Measurements from ENCODE around the gene DDX41. TPM values are rescaled to one million over a fixed set of nuclear protein-coding genes. Genes with fewer than 3 reads are reported as not detected.
"Not testable (repeated sequence)": the region's sequence is repeated elsewhere in the genome, so short reads cannot be mapped to it uniquely, and the experiment has no call there.

Gene DDX41
- total RNA-seq, 2 experiments from 2014 or later: 142 to 147 TPM

DNA sequence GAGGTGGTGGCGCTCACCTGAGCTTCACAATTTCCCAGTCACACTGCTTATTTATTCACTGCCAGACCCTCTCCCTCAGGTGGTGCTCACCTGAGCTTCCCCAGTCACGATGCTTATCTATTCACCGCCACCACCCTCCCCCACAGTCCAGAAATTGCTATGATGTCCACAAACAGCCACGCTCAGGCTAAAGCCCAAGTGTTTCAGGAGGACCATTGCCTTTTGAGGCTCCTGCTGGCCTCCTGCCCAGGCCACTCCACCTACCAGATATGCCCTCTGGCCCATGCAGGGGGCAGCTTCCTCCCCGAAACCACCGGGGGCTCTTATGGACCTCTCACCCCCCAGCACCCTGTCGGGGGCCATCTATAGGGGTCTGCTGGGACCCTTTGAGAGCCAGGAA lies 23.9 kb downstream of the DDX41 start:
- H3K4me1 Mint-ChIP-seq (ENCODE audit: low read depth): peaks cover 23% of the 10 kb centered on the region
- no peak for DNase-seq
- H3K9me3 Mint-ChIP-seq: no peaks in the 10 kb centered on the region
- no peak overlapping the region for H3K27ac Mint-ChIP-seq
- no peak overlapping the region for H3K4me3 Mint-ChIP-seq
- peaks cover 1% of the 10 kb centered on the region for H3K27me3 Mint-ChIP-seq (ENCODE audit: low read depth)
- intact Hi-C loops (cut with micrococcal nuclease): no loop called here
- CTCF ChIA-PET: interaction anchor here (0.6 to 3.2 kb wide), 8 partner anchors 14 to 103 kb away, joined by 3 to 14 read pairs (median 4); partner anchors contain the start of gene DDX41
- H3K36me3 Mint-ChIP-seq (ENCODE audit: low read depth): peaks cover 6% of the 10 kb centered on the region

DNA sequence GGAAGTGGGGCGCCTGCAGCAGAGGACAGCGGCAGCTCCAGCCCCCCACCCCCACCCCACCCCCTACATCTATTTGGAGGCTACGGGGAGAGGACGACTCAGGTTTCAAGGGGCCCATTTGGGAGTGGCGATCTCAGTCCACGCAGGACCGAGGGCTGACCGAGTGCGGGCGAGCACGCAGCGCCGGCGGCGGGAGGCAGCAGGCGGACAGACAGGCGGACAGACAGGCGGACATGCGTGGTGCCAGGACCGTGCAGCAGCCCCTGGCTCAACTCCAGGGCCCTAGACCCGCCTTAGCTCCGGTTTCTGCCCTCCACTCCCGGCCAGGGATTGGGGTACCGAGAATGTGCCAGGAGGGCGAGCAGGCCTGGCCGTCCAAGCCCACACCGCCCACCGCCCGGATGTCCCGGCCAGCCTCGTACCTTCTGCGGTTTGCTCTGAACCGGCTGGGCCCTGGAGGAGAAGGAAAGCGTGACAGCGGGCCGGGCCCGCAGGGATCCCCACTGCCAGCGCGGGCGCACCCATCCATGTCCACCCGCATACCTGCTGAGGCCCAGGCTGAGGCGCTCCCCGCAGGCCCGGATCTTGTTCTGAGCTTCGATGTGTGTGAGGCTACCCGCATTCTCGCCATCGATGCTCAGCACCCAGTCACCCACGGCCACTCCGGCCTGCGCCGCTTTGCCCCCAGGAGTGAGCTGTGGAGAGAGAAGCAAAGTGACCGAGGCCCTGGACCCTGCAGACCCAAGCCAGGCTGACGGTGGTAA lies 24.6 kb downstream of the DDX41 start:
- H3K27me3 Mint-ChIP-seq (ENCODE audit: low read depth): no peaks in the 10 kb centered on the region
- no peak for DNase-seq
- no peak overlapping the region for H3K27ac Mint-ChIP-seq
- H3K4me3 Mint-ChIP-seq: no peak overlapping the region
- H3K36me3 Mint-ChIP-seq (ENCODE audit: low read depth): peaks cover 6% of the 10 kb centered on the region
- H3K9me3 Mint-ChIP-seq: no peaks in the 10 kb centered on the region
- CTCF ChIA-PET: interaction anchor here (0.6 to 3.2 kb wide), 8 partner anchors 12 to 103 kb away, joined by 3 to 14 read pairs (median 4); partner anchors contain the start of gene DDX41
- peaks cover 21% of the 10 kb centered on the region for H3K4me1 Mint-ChIP-seq (ENCODE audit: low read depth)
- intact Hi-C loops (cut with micrococcal nuclease): no loop called here

- CTCF ChIA-PET: interaction anchor here (0.9 to 3.2 kb wide), 2 partner anchors 12 to 88 kb away, joined by 3 to 14 read pairs; no protein-coding TSS in a partner anchor
- Mint-ChIP-seq H3K4me1 (ENCODE audit: low read depth) (peaks cover 21% of the 10 kb centered on the region), H3K27ac (no peak overlapping the region), H3K27me3 (ENCODE audit: low read depth) (no peaks in the 10 kb centered on the region), H3K9me3 (no peaks in the 10 kb centered on the region), H3K4me3 (no peak overlapping the region), H3K36me3 (ENCODE audit: low read depth) (peaks cover 6% of the 10 kb centered on the region)
- intact Hi-C loops (cut with micrococcal nuclease): no loop called here
- DNase-seq: no peak
Measured at GRCh38 chr5:177491429-177491945, 25.3 kb downstream of the DDX41 start.

DNA sequence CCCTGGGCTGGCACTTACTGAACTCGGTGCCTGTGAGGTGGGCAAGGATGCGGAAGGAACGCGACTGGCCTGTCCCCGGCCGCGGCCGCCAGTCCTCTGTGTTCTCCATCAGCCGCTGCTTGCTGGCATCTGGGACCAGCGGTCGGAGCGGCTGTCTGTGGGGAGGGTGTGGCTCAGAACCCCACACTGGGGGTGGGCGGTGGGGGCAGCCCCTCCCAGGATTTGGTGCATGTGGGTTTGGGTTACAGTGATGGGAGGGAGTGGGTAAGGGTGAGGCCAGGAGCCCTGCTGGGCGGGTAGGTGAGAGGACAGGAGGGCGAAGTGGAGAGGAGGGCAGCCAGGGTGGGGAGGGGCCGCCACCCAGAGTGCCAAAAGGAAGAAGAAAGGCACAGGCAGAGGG lies 25.8 kb downstream of the DDX41 start:
- Mint-ChIP-seq H3K4me1 (ENCODE audit: low read depth) (peaks cover 18% of the 10 kb centered on the region), H3K36me3 (ENCODE audit: low read depth) (peaks cover 6% of the 10 kb centered on the region), H3K27ac (no peak overlapping the region), H3K27me3 (ENCODE audit: low read depth) (no peaks in the 10 kb centered on the region), H3K4me3 (no peak overlapping the region), H3K9me3 (no peaks in the 10 kb centered on the region)
- no peak for DNase-seq
- intact Hi-C loops (cut with micrococcal nuclease): no loop called here
- CTCF ChIA-PET: interaction anchor here (0.8 to 0.9 kb wide), 2 partner anchors 10 to 11 kb away, joined by 3 to 4 read pairs; no protein-coding TSS in a partner anchor

DNA sequence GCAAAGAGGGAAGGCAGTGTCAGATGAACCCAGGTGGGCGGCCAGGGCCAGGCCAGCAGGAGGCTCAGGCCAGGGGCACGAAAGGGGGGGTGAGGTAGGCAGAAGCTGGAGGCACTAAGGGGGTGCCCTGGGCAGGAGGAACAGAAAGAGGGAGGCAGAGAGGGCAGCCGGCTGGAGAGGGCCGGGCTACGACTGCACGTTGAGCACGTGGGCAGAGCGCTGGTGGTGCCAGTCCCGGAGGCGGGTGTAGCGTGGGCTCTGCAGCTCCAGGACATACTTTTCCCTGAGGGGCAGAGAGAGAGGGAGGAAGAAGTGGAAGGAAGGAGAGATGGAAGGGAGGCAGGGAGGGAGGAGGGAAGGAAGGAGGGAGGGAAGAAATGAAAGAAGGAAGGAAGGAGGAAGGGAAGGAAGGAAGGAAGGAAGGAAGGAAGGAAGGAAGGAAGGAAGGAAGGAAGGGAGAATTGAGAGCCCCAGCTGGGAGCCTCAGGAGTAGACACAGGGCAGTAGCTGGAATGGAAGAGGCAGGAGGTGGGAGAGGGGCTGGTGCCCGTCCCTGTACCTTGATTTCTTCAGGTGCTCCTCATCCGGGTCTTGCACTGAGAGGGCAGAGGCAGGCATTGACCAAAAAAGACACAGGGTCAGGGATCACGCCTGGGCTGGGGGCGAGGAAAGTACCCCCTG lies 26.3 kb downstream of the DDX41 start:
- intact Hi-C loops (cut with micrococcal nuclease): no loop called here
- Mint-ChIP-seq H3K9me3 (no peaks in the 10 kb centered on the region), H3K36me3 (ENCODE audit: low read depth) (peaks cover 6% of the 10 kb centered on the region), H3K27me3 (ENCODE audit: low read depth) (no peaks in the 10 kb centered on the region), H3K27ac (no peak overlapping the region), H3K4me1 (ENCODE audit: low read depth) (peaks cover 17% of the 10 kb centered on the region), H3K4me3 (no peak overlapping the region)
- CTCF ChIA-PET: interaction anchor here (0.8 to 1.1 kb wide), 2 partner anchors 10 to 86 kb away, joined by 4 to 6 read pairs; no protein-coding TSS in a partner anchor
- no peak for DNase-seq

- peaks cover 10% of the 10 kb centered on the region for H3K4me1 Mint-ChIP-seq (ENCODE audit: low read depth)
- no peaks in the 10 kb centered on the region for H3K27me3 Mint-ChIP-seq (ENCODE audit: low read depth)
- H3K9me3 Mint-ChIP-seq: no peaks in the 10 kb centered on the region
- DNase-seq: no peak
- H3K27ac Mint-ChIP-seq: no peak overlapping the region
- intact Hi-C loops (cut with micrococcal nuclease): no loop called here
- H3K4me3 Mint-ChIP-seq: no peak overlapping the region
- CTCF ChIA-PET: interaction anchor here (1.1 to 1.8 kb wide), 2 partner anchors 12 to 84 kb away, joined by 6 read pairs; no protein-coding TSS in a partner anchor
- H3K36me3 Mint-ChIP-seq (ENCODE audit: low read depth): peaks cover 6% of the 10 kb centered on the region
Measured at GRCh38 chr5:177489119-177489716, 27.5 kb downstream of the DDX41 start.

GRCh38 chr5:177487975-177488374 lies 28.8 kb downstream of the DDX41 start:
- Mint-ChIP-seq H3K4me3 (no peak overlapping the region), H3K9me3 (no peaks in the 10 kb centered on the region), H3K27ac (no peak overlapping the region), H3K36me3 (ENCODE audit: low read depth) (peaks cover 6% of the 10 kb centered on the region), H3K27me3 (ENCODE audit: low read depth) (no peaks in the 10 kb centered on the region), H3K4me1 (ENCODE audit: low read depth) (no peaks in the 10 kb centered on the region)
- intact Hi-C loops (cut with micrococcal nuclease): no loop called here
- no peak for DNase-seq
- CTCF ChIA-PET: interaction anchor here (0.6 to 1.5 kb wide), 2 partner anchors 10 to 11 kb away, joined by 3 to 6 read pairs; no protein-coding TSS in a partner anchor

- no peak for DNase-seq
- Mint-ChIP-seq H3K27me3 (ENCODE audit: low read depth) (no peaks in the 10 kb centered on the region), H3K27ac (no peak overlapping the region), H3K9me3 (no peaks in the 10 kb centered on the region), H3K4me3 (no peak overlapping the region), H3K4me1 (ENCODE audit: low read depth) (no peaks in the 10 kb centered on the region), H3K36me3 (ENCODE audit: low read depth) (peaks cover 6% of the 10 kb centered on the region)
- intact Hi-C loops (cut with micrococcal nuclease): no loop called here
- CTCF ChIA-PET: interaction anchor here (0.6 kb wide), 1 partner anchor 20 kb away, joined by 7 read pairs; no protein-coding TSS in a partner anchor
Measured at GRCh38 chr5:177487144-177487543, 29.6 kb downstream of the DDX41 start.

DNA sequence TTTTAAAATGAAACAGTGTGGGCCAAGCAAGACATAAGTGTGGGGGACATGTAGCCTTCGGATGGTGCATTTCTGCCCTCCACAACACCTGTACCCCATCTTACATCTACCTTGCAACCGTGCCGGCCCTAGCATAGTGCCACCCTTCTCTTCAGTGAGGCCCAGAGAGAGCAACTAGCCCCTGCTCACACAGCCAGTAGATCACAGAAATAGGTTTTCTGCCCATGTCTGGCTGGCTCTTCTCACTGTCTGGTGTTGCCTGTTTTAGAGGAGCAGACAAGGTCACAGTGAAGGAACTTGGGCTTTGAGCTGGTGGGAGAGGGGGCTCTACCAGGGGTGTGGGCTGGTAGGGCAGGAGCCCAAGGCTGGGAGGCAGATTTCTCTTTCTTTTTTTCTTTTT lies 30.5 kb downstream of the DDX41 start:
- H3K4me3 Mint-ChIP-seq: no peak overlapping the region
- peaks cover 5% of the 10 kb centered on the region for H3K36me3 Mint-ChIP-seq (ENCODE audit: low read depth)
- H3K27me3 Mint-ChIP-seq (ENCODE audit: low read depth): no peaks in the 10 kb centered on the region
- DNase-seq: no peak
- no peaks in the 10 kb centered on the region for H3K4me1 Mint-ChIP-seq (ENCODE audit: low read depth)
- intact Hi-C loops (cut with micrococcal nuclease): no loop called here
- no peak overlapping the region for H3K27ac Mint-ChIP-seq
- no peaks in the 10 kb centered on the region for H3K9me3 Mint-ChIP-seq
- CTCF ChIA-PET: interaction anchor here (1.9 kb wide), 1 partner anchor 16 kb away, joined by 6 read pairs; no protein-coding TSS in a partner anchor

GRCh38 chr5:177485753-177486152 lies 31.0 kb downstream of the DDX41 start:
- H3K36me3 Mint-ChIP-seq (ENCODE audit: low read depth); intact Hi-C loops (cut with micrococcal nuclease); H3K27me3 Mint-ChIP-seq (ENCODE audit: low read depth); DNase-seq; H3K4me1 Mint-ChIP-seq (ENCODE audit: low read depth); H3K27ac Mint-ChIP-seq; H3K9me3 Mint-ChIP-seq; H3K4me3 Mint-ChIP-seq: not testable (repeated sequence)
- CTCF ChIA-PET: interaction anchor here (1.9 kb wide), 1 partner anchor 16 kb away, joined by 6 read pairs; no protein-coding TSS in a partner anchor

- CTCF ChIA-PET: interaction anchor here (1.9 kb wide), 1 partner anchor 17 kb away, joined by 6 read pairs; no protein-coding TSS in a partner anchor
- H3K27me3 Mint-ChIP-seq (ENCODE audit: low read depth): no peaks in the 10 kb centered on the region
- DNase-seq: no peak
- peaks cover under 1% of the 10 kb centered on the region for H3K4me1 Mint-ChIP-seq (ENCODE audit: low read depth)
- H3K36me3 Mint-ChIP-seq (ENCODE audit: low read depth): peaks cover 2% of the 10 kb centered on the region
- H3K4me3 Mint-ChIP-seq: no peak overlapping the region
- H3K9me3 Mint-ChIP-seq: no peaks in the 10 kb centered on the region
- intact Hi-C loops (cut with micrococcal nuclease): no loop called here
- H3K27ac Mint-ChIP-seq: no peak overlapping the region
Measured at GRCh38 chr5:177484902-177485549, 31.7 kb downstream of the DDX41 start.
